ENCODE data around the gene PCDHB10.
"Not testable (repeated sequence)": the region's sequence is repeated elsewhere in the genome, so short reads cannot be mapped to it uniquely, and the experiment has no call there.

The PCDHB10 gene

DNA sequence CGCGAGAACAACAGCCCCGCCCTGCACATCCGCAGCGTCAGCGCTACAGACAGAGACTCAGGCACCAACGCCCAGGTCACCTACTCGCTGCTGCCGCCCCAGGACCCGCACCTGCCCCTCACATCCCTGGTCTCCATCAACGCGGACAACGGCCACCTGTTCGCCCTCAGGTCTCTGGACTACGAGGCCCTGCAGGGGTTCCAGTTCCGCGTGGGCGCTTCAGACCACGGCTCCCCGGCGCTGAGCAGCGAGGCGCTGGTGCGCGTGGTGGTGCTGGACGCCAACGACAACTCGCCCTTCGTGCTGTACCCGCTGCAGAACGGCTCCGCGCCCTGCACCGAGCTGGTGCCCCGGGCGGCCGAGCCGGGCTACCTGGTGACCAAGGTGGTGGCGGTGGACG, 23.4 kb downstream of the PCDHB10 start:
- not testable (repeated sequence) for DNase-seq (ENCODE audit: low read depth); H3K4me3 ChIP-seq (ENCODE audit: low read depth, low read length)

DNA sequence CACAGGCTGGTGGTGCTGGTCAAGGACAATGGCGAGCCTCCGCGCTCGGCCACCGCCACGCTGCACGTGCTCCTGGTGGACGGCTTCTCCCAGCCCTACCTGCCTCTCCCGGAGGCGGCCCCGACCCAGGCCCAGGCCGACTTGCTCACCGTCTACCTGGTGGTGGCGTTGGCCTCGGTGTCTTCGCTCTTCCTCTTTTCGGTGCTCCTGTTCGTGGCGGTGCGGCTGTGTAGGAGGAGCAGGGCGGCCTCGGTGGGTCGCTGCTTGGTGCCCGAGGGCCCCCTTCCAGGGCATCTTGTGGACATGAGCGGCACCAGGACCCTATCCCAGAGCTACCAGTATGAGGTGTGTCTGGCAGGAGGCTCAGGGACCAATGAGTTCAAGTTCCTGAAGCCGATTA, 23.9 kb downstream of the PCDHB10 start:
- H3K4me3 ChIP-seq (ENCODE audit: low read depth, low read length): not testable (repeated sequence)

DNA sequence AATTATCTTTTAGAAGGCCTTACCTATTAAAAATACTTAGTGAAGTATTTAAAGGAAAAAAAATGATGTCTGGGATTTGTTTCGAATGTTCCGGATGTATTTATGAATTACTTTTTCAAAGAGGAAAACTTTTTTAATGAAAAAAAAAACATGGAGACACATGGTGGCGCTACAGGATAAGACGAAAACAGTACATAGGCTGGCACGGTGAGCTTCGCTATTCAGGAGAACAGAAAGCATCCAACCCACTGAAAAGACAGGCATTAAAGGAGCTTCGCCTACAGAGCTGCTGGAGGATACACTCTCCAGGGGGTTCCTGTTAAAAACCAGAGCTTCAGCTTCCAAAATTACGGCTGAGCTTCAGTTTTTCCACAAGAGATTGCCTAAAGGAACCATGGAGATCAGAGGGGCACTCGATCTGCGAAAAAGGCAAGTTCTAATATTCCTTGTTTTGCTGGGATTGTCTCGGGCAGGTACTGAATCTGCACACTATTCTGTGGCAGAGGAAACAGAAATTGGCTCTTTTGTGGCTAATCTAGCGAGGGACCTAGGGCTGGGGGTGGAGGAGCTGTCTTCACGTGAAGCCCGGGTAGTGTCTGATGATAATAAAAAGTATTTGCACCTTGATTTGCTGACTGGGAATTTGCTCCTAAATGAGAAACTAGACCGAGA, 31.1 kb downstream of the PCDHB10 start, which contains the start of gene PCDHB14:
Gene PCDHB14, plus strand, starts transcription at position 232 of the 672 bp plus-strand sequence. Its CDS starts 163 bp downstream, at position 395.
- TF ChIP-seq, protein P1, sequence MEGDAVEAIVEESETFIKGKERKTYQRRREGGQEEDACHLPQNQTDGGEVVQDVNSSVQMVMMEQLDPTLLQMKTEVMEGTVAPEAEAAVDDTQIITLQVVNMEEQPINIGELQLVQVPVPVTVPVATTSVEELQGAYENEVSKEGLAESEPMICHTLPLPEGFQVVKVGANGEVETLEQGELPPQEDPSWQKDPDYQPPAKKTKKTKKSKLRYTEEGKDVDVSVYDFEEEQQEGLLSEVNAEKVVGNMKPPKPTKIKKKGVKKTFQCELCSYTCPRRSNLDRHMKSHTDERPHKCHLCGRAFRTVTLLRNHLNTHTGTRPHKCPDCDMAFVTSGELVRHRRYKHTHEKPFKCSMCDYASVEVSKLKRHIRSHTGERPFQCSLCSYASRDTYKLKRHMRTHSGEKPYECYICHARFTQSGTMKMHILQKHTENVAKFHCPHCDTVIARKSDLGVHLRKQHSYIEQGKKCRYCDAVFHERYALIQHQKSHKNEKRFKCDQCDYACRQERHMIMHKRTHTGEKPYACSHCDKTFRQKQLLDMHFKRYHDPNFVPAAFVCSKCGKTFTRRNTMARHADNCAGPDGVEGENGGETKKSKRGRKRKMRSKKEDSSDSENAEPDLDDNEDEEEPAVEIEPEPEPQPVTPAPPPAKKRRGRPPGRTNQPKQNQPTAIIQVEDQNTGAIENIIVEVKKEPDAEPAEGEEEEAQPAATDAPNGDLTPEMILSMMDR (IDR thresholded peaks at IDR 0.05; ENCODE audit: low read depth, low read length, missing control alignments): no peak
- H3K4me3 ChIP-seq (ENCODE audit: low read depth, low read length): no peak within 1 kb of the TSS
- DNase-seq (ENCODE audit: low read depth): no peak

More for the DNA sequence above, 23.9 kb downstream of the PCDHB10 start:
- DNase-seq (ENCODE audit: low read depth): not testable (repeated sequence)

DNA sequence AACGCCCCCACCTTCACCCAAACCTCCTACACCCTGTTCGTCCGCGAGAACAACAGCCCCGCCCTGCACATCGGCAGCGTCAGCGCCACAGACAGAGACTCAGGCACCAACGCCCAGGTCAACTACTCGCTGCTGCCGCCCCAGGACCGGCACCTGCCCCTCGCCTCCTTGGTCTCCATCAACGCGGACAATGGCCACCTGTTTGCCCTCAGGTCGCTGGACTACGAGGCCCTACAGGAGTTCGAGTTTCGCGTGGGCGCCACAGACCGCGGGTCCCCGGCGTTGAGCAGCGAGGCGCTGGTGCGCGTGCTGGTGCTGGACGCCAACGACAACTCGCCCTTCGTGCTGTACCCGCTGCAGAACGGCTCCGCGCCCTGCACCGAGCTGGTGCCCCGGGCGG, 32.7 kb downstream of the PCDHB10 start:
- not testable (repeated sequence) for H3K4me3 ChIP-seq (ENCODE audit: low read depth, low read length); DNase-seq (ENCODE audit: low read depth)

DNA sequence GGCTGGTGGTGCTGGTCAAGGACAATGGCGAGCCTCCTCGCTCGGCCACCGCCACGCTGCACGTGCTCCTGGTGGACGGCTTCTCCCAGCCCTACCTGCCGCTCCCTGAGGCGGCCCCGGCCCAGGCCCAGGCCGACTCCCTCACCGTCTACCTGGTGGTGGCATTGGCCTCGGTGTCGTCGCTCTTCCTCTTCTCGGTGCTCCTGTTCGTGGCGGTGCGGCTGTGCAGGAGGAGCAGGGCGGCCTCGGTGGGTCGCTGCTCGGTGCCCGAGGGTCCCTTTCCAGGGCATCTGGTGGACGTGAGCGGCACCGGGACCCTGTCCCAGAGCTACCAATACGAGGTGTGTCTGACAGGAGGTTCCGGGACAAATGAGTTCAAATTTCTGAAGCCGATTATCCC, 33.3 kb downstream of the PCDHB10 start:
- H3K4me3 ChIP-seq (ENCODE audit: low read depth, low read length); DNase-seq (ENCODE audit: low read depth): not testable (repeated sequence)

DNA sequence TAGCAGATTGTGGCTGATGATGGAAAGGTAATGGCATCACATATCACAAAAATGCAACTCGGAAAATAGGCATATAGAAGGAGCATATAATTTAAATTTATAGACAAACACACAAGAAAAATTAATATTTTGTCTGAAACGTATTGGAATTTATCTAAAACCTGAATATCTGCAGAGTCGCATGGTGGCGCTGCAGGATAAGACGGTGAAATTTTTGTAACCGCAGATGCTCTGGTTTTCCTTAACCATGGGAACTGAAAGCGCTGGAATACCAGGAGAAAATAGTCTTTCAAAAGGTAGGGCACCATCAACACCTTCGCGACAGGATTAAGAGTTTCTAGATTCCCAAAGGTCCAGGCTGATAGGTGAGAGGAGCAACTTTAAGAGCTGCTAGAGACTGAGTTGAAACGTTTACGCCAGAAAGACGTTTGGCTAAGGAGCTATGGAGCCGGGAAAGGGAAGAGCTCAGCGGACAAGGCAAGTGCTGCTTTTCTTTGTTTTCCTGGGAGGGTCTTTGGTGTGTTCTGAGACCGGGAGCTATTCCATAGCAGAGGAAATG, 42.0 kb downstream of the PCDHB10 start:
- TF ChIP-seq, protein P1 (IDR thresholded peaks at IDR 0.05; ENCODE audit: low read depth, low read length, missing control alignments): no peak
- H3K4me3 ChIP-seq (ENCODE audit: low read depth, low read length): no peak overlapping the region
- no peak for DNase-seq (ENCODE audit: low read depth)

DNA sequence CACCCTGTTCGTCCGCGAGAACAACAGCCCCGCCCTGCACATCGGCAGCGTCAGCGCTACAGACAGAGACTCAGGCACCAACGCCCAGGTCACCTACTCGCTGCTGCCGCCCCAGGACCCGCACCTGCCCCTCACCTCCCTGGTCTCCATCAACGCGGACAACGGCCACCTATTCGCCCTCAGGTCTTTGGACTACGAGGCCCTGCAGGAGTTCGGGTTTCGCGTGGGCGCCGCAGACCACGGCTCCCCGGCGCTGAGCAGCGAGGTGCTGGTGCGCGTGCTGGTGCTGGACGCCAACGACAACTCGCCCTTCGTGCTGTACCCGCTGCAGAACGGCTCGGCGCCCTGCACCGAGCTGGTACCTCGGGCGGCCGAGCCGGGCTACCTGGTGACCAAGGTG, 43.8 kb downstream of the PCDHB10 start:
- DNase-seq (ENCODE audit: low read depth); H3K4me3 ChIP-seq (ENCODE audit: low read depth, low read length): not testable (repeated sequence)

DNA sequence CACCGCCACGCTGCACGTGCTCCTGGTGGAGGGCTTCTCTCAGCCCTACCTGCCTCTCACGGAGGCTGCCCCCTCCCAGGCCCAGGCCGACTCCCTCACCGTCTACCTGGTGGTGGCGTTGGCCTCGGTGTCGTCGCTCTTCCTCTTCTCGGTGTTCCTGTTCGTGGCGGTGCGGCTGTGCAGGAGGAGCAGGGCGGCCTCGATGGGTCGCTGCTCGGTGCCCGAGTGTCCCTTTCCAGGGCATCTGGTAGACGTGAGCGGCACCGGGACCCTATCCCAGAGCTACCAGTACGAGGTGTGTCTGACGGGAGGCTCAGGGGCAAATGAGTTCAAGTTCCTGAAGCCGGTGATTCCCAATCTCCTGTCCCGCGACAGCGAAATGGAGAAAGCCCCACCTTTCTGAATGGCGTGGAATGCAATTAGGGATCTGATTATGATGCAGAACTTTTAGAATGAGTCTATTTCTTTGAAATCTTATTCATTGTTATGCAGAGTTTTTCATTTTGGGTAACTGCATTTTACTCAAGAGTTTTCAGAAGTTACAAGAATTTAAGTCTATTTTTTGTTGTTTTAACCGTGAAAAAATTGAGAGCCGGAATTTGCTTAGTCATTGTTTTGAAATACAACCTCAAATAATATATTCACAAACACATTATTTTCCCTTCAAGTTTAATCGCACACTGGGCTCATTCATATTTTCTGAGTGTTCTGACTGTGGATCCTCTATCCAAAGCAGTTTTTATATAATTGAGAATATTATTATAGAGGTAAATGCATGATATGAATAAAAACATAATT, 44.6 kb downstream of the PCDHB10 start:
- no peak overlapping the region for H3K4me3 ChIP-seq (ENCODE audit: low read depth, low read length)
- DNase-seq (ENCODE audit: low read depth): no peak
- TF ChIP-seq, protein P1 (IDR thresholded peaks at IDR 0.05; ENCODE audit: low read depth, low read length, missing control alignments): no peak

DNA sequence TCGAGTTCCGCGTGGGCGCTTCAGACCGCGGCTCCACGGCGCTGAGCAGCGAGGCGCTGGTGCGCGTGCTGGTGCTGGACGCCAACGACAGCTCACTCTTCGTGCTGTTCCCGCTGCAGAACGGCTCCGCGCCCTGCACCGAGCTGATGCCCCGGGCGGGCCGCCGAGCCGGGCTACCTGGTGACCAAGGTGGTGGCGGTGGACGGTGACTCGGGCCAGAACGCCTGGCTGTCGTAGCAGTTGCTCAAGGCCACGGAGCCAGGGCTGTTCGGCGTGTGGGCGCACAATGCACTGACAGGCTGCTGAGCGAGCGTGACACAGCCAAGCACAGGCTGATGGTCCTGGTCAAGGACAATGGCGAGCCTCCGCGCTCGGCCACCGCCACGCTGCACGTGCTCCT, 49.3 kb downstream of the PCDHB10 start:
- TF ChIP-seq, protein P1 (IDR thresholded peaks at IDR 0.05; ENCODE audit: low read depth, low read length, missing control alignments): no peak
- no peak overlapping the region for H3K4me3 ChIP-seq (ENCODE audit: low read depth, low read length)
- no peak for DNase-seq (ENCODE audit: low read depth)

All from GM12864 (cell line).